NCI-H2227 (cell line): ENCODE results near the gene SCD.
A peak's percentile ranks its signal among the peaks of the same experiment; 100 is the strongest.
"Not testable (repeated sequence)": the region's sequence is repeated elsewhere in the genome, so short reads cannot be mapped to it uniquely, and the experiment has no call there.

Experiments used
- DNase-seq: peaks from one replicate; lab custom pipeline; 2025; ENCODE audit not compliant: unreplicated experiment; lab: John Stamatoyannopoulos, UW

The SCD gene

DNA sequence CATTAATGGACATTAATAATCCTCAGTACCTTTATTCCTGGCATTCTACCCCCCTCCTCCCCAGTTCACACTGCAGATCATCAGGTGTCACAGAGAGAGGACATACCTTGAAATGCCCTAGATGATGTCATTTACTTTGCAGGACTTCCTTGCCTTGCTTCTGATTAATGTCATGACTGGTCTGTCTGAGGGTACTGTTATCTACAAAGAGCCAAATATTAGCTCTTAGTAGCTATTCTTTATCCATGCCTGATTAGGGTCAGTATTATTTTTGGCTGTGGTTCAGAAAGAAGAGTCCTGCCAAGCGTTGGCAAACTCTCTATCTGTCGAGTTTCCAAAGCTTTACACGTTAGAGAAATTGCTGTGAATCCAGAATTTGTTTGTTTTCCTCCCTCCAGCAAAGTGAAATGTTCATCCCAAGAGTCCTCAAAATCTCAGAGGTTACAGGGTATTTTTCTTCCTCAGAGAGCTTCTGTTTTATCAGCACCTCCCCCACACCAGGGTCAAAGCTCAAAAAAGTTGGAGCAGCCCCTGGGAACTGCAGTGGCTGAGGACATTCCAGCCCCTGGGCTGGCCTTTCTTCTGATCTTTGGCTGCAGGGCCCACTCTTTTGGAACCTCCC is 12.6 kb downstream of the SCD start:
- DNase-seq: no peak

DNA sequence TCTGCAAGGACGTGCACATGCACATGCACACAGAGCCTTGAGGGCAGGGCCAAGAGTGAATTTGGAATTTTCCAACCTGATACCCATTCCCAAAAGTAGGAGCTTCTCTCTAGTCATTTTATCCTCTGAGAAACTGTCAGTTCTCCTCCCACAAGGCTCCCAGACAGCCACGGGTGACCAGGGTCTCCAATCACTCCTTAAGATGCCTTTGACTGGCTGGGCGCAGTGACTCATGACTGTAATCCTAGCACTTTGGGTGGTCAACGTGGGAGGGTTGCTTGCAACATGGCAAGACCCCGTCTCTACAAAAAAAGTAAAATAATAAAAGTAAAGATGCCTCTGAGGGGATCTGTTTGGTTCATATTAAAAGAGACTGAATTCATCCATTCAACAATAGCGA is 13.2 kb downstream of the SCD start:
- no peak for DNase-seq

DNA sequence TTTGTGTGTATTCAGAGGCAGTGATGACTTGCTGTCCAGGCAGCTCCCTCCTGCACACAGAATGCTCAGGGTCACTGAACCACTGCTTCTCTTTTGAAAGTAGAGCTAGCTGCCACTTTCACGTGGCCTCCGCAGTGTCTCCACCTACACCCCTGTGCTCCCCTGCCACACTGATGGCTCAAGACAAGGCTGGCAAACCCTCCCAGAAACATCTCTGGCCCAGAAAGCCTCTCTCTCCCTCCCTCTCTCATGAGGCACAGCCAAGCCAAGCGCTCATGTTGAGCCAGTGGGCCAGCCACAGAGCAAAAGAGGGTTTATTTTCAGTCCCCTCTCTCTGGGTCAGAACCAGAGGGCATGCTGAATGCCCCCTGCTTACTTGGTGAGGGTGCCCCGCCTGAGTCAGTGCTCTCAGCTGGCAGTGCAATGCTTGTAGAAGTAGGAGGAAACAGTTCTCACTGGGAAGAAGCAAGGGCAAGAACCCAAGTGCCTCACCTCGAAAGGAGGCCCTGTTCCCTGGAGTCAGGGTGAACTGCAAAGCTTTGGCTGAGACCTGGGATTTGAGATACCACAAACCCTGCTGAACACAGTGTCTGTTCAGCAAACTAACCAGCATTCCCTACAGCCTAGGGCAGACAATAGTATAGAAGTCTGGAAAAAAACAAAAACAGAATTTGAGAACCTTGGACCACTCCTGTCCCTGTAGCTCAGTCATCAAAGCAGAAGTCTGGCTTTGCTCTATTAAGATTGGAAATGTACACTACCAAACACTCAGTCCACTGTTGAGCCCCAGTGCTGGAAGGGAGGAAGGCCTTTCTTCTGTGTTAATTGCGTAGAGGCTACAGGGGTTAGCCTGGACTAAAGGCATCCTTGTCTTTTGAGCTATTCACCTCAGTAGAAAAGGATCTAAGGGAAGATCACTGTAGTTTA is 15.8 kb downstream of the SCD start:
- DNase-seq: no peak

GRCh38 chr10:100364175-100364574 is 17.1 kb downstream of the SCD start:
- no peak for DNase-seq

DNA sequence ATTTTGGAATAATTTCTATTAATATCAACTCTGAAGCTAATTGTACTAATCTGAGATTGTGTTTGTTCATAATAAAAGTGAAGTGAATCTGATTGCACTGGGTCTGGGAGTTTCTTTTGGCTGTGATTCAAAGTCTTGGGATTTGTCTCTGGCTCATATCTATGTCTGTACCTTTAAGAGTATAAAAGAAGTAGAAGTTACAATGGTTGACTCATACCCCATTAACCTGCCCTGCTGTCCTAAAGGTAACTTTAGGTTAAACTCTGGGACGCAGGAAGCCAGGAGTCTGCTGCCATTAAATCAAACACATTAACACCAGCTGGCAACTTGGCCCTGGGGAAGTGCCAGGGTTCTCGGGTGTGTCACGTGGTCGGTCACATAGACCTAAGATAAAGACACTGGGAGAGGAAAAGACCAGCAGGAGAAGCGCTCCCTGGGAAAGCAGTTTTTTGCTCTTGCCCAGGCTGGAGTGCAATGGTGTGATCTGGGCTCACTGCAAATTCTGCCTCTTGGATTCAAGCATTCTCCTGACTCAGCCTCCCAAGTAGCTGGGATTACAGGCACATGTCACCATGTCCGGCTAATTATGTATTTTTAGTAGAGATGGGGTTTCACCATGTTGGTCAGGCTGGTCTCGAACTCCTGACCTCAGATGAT is 17.8 kb downstream of the SCD start:
- no peak for DNase-seq

DNA sequence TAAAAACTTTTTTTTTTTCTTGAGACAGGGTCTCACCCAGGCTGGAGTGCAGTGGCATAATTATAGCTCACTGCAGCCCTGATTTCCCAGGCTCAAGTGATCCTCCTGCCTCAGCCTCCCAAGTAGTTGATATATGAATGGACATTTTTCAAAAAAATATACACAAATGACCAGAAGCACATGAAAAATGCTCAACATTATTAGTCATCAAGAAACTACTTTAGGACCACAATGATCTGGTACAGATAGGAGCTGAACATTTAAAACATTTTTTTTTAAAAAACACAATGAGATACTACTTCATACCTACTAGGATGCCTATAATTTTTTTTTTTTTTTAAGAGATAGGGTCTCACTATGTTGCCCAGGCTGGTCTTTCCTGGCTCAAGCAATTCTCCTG is 21.7 kb downstream of the SCD start:
- no peak for DNase-seq

GRCh38 chr10:100370714-100371481 is 23.9 kb downstream of the SCD start:
- peak; percentile 53 for DNase-seq

GRCh38 chr10:100371482-100372027 is 24.5 kb downstream of the SCD start:
- no peak for DNase-seq

DNA sequence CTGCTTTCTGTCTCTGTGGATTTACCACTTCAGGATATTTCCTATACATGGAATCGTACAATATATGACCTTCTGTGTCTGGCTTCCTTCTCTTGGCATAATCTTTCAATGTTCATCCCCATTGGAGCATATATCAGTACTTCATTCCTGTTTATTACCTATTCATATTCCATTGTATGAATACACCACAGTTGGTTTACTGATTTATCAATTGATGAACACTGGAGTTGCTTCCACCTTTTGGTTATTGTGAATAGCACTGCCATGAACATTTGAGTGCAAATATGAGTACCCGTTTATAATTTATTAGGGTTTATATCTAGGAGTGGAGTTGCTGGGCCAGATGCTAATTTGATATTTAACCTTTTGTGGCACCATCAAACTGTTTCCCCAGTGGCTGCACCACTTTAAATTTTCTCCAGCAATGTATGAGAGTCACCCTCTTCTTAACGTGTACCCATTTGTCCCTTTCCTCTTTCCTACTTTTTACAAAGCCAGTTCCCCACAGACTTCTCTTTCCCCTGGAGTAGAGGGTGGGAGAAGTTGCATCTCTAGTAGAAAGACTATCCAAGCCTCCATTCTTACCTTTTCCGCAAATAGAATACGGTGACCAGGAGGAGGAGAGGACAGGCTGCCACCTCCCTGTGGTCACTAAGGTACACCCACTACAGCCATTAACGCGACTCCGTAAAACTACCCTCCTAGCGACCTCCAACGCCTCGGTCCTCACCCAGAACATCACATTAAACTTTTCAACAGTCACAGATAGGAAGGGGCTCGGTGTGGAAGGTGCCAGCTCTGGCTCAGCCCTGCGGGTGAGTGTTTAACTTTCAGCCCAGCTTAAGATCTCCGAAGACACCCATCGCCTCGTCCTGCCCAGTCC is 25.6 kb downstream of the SCD start:
- no peak for DNase-seq

- peak; percentile 93 for DNase-seq
Measured at GRCh38 chr10:100373298-100374199, 26.5 kb downstream of the SCD start.

DNA sequence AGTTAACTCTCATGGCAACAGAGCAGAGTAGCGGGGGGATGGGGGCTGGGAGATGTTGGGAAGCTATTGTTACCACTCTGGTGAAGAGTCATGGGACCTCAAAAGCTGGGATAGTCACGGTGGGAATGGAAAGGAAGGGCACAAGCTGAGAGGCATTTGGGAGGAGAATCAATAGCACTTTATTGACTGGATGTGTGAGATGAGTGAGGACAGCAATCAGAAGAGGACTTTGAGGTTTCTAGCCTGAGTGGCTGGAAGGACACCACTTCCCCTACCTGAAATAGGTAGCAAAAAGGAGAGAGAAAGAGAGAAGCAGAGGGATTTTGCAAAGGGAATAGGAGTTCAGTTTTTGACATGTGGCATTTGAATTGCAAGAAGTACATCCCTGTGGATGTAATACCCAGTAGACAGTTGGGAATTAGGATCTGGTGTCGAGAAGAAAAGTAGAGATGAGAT is 27.2 kb downstream of the SCD start:
- peak; percentile 43 for DNase-seq

DNA sequence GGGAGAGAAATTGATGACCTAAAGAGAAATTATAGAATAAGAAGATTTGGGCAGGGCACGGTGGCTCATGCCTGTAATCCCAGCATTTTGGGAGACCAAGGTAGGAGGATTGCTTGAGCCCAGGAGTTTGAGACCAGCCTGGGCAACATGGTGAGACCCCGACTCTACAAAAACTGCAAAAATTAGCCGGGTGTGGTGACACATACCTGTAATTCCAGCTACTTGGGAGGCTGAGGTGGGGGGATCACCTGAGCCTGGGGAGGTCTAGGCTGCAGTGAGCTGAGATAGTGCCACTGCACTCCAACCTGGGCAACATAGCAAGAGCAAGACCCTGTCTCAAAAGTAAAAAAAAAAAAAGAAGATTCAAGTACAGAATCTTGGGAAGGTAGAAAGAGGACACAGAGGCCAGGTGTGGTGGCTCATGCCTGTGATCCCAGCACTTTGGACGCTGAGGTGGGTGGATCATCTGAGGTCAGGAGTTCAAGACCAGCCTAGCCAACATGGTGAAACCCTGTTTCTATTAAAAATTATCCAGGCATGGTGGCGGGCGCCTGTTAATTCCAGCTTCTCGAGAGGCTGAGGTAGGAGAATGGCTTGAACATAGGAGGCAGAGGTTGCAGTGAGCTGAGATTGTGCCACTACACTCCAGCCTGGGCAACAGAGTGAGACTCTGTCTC is 27.8 kb downstream of the SCD start:
- not testable (repeated sequence) for DNase-seq

DNA sequence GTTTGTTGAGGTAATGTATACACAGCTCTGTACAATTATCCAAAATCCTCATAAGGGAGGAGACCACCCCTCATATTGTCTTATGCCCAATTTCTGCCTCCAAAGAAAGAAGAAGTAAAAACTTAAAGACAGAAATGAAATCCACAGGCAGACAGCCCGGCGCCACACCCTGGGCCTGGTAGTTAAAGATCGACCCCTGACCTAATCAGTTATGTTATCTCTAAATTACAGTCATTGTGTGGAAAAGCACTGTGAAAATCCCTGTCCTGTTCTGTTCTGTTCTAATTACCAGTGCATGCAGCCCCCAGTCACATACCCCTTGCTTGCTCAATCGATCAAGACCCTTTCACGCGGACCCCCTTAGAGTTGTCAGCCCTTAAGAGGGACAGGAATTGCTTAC is 29.6 kb downstream of the SCD start:
- DNase-seq: not testable (repeated sequence)

- no peak for DNase-seq
Measured at GRCh38 chr10:100377830-100378229, 30.8 kb downstream of the SCD start.

GRCh38 chr10:100380400-100380799 is 33.4 kb downstream of the SCD start:
- no peak for DNase-seq

GRCh38 chr10:100382553-100382952 is 35.5 kb downstream of the SCD start:
- DNase-seq: no peak

DNA sequence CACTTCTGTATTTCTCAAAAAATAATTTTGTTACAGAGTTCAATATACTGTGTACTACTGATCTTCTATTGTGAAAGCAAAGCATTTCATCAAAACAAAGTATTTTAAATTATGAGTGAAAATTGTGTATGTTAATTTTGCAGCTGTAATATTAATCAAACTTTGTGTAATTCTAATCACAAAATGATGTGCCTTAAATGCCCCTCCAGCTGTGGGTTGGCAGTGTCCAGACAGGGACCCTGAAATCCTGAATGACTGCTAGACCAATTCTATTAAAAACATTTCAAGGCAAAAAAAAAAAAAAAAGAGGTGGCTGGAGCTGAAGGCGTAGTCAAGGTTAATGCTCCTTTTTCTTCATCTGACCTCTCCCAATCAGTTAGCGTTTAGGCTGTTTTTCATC is 36.2 kb downstream of the SCD start:
- DNase-seq: no peak
